PFSK-1 (cell line): Measurements from ENCODE around the gene EGF.

Experiments
- FOXP2 ChIP-seq: optimal IDR thresholded peaks from 2 replicates; pipeline ENCODE3; 2011; ENCODE audit warnings: borderline replicate concordance, control low read depth, inconsistent platforms; ENCODE audit not compliant: insufficient read depth; ENCODE audit errors: extremely low read length, extremely low read depth
- POLR2AphosphoS5 ChIP-seq: IDR thresholded peaks from 2 replicates; pipeline ENCODE4 v1.6.1; 2012; ENCODE audit warnings: low read depth, mild to moderate bottlenecking, control low read depth, low read length, moderate library complexity
- SIN3A ChIP-seq: IDR thresholded peaks from 2 replicates; pipeline ENCODE4 v1.6.1; 2012; ENCODE audit warnings: mild to moderate bottlenecking, low read length, moderate library complexity, borderline replicate concordance; ENCODE audit not compliant: insufficient read depth
- TAF1 ChIP-seq: IDR thresholded peaks from 2 replicates; pipeline ENCODE4 v1.6.1; 2012; ENCODE audit warnings: low read length, control low read depth, borderline replicate concordance; ENCODE audit not compliant: insufficient read depth
- TF ChIP-seq, protein P1 (sequence below), 2 experiments: IDR thresholded peaks; 2 replicates each; pipeline versions ENCODE4 v1.6.1 to v1.8.0; 2011 to 2012; ENCODE audit warnings: low read depth in 2 of 2, low read length in 2 of 2, control low read depth in 1 of 2, inconsistent platforms in 1 of 2, mild to moderate bottlenecking in 1 of 2, moderate library complexity in 1 of 2; ENCODE audit not compliant: insufficient read depth in 1 of 2

EGF gene

DNA sequence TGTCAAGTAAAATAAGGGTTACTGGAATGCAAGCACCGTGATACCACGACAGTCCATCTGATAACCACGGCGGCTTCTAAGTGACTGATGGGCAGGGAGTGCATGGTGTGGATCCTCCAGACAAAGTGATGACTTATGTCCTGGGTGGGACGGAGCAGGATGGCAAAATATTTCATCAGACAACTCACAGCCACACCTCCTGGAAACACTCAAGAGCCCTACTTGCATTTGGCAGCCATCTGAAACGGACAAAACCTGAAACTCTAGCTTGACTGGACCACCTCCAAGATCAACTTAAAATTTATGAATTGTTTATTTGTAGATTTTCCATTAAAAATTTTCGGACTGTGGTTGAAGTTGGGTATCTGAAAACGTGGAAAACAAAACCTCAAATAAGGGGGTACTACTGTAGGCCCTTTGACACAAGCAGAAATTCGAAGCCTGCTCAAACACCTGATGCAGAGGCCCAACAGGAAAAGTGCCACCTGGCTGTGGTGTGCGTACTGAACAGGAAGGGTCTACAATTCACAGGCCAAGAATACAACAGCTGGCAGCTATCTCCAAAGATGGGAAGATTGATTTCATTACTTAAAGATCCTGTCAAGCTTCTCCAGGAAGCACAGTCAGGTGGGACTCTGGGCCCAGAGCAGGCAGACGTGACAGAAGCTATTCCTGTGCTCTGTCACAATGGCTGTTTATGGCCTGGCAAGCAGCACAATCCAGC is 38.7 kb upstream of the EGF start:
- TF ChIP-seq, protein P1, sequence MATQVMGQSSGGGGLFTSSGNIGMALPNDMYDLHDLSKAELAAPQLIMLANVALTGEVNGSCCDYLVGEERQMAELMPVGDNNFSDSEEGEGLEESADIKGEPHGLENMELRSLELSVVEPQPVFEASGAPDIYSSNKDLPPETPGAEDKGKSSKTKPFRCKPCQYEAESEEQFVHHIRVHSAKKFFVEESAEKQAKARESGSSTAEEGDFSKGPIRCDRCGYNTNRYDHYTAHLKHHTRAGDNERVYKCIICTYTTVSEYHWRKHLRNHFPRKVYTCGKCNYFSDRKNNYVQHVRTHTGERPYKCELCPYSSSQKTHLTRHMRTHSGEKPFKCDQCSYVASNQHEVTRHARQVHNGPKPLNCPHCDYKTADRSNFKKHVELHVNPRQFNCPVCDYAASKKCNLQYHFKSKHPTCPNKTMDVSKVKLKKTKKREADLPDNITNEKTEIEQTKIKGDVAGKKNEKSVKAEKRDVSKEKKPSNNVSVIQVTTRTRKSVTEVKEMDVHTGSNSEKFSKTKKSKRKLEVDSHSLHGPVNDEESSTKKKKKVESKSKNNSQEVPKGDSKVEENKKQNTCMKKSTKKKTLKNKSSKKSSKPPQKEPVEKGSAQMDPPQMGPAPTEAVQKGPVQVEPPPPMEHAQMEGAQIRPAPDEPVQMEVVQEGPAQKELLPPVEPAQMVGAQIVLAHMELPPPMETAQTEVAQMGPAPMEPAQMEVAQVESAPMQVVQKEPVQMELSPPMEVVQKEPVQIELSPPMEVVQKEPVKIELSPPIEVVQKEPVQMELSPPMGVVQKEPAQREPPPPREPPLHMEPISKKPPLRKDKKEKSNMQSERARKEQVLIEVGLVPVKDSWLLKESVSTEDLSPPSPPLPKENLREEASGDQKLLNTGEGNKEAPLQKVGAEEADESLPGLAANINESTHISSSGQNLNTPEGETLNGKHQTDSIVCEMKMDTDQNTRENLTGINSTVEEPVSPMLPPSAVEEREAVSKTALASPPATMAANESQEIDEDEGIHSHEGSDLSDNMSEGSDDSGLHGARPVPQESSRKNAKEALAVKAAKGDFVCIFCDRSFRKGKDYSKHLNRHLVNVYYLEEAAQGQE (IDR thresholded peaks at IDR 0.05; ENCODE audit: insufficient read depth in 1 of 2, low read depth in 2 of 2, low read length in 2 of 2): no peak
- TF ChIP-seq POLR2AphosphoS5 (no peak), TAF1 (no peak), SIN3A (no peak), FOXP2 (no peak)

DNA sequence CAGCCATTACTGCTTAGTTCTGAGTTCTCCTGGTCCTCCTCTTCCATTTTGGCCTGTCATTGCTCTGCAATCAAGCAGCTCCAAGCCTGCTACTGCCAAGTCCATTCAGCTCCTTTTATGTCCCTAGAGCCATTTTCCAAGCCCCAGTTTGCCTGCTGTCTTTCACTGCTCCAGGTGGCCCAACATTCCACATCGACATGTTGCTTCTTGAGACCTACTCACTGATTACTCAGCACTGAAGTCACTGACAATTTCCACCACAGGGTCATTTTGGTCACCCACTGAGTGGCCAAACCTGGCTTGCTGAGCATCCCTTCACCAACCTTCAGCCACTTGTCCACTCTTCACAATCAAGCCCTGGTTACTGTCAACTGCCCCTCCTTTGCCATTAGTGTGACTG is 37.6 kb upstream of the EGF start:
- TF ChIP-seq FOXP2: no peak
- no peak for TF ChIP-seq TAF1
- TF ChIP-seq, protein P1 (IDR thresholded peaks at IDR 0.05; ENCODE audit: insufficient read depth in 1 of 2, low read depth in 2 of 2, low read length in 2 of 2): no peak
- no peak for TF ChIP-seq POLR2AphosphoS5
- TF ChIP-seq SIN3A: no peak

DNA sequence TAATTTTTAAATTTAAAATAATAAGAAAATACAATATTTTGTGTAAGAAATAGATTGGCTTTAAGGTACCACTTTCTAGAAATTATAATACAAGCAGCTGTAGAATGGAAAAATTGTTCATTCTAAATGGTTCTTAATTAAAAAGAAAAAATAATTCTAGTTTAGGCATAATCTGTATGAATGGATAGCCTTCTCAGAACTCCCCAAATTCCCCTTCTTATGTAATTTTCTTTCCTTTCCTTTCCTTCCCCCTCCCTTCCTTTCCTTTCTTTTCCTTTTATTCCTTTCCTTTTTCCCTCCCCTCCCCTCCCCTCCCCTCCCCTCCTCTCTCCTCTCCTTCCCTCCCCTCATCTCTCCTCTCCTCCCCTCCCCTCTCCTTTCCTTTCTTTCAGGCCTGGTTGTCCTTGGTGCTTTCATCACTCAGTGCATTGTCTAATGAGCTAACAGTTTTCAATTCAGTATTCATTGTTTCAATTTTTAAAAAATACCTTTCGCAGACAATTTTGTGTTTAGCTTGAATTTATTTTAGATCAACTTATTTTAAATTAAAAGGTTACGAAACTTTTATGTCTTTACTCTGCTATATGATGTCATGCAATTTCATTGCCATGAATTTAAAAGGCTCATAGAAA is 35.9 kb upstream of the EGF start:
- TF ChIP-seq SIN3A (no peak), FOXP2 (no peak)

DNA sequence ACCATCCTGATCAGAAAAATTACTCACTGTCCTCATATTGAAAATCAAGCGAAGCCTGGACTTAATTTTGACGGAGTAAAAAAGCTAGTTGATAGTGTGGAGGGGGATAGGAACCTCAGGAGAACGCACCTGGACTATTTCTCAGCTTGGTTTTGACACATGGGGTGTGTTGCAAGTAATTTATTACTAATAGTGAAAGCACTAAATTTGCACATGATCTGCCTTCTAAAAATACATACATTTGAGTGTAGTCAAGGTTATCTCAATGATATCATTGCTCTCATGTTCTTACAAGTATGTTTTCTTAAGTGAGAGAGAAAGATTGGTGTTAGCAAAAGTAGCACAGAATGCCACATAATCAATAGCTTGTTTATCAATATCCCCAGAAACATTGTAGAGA is 35.3 kb upstream of the EGF start:
- TF ChIP-seq POLR2AphosphoS5: no peak
- TF ChIP-seq TAF1: no peak
- TF ChIP-seq FOXP2: no peak
- no peak for TF ChIP-seq SIN3A
- TF ChIP-seq, protein P1 (IDR thresholded peaks at IDR 0.05; ENCODE audit: insufficient read depth in 1 of 2, low read depth in 2 of 2, low read length in 2 of 2): no peak

DNA sequence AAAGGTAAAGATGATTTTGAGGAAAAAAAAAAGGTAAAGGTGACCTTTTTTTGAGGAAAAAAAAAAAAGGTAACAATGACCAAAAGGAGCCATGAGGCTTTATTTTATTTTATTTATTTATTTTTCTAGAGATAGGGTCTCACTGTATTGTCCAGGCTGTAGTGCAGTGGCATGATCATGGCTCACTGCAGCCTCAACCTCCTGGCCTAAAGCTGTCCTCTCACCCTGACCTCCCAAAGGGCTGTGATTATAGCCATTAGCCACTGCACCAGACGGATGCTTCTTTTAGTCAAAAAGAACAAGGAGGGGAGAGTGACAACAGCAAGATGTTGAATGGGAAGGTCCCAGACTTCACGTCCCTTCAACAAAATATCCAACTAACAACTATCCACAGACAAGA is 34.3 kb upstream of the EGF start:
- TF ChIP-seq SIN3A (no peak), FOXP2 (no peak), POLR2AphosphoS5 (no peak), TAF1 (no peak)
- TF ChIP-seq, protein P1 (IDR thresholded peaks at IDR 0.05; ENCODE audit: insufficient read depth in 1 of 2, low read depth in 2 of 2, low read length in 2 of 2): no peak
